Endothelial cell of hepatic sinusoid (primary cell): ENCODE results near the gene RILPL2.
"Not testable (repeated sequence)": the region's sequence is repeated elsewhere in the genome, so short reads cannot be mapped to it uniquely, and the experiment has no call there.

Source experiments
- in situ Hi-C: cut with HindIII; loops from 2 replicates; pipeline ENCODE4 v1.10.0; 2017; ENCODE audit warnings: low sequenced_read_pairs

The RILPL2 gene

DNA sequence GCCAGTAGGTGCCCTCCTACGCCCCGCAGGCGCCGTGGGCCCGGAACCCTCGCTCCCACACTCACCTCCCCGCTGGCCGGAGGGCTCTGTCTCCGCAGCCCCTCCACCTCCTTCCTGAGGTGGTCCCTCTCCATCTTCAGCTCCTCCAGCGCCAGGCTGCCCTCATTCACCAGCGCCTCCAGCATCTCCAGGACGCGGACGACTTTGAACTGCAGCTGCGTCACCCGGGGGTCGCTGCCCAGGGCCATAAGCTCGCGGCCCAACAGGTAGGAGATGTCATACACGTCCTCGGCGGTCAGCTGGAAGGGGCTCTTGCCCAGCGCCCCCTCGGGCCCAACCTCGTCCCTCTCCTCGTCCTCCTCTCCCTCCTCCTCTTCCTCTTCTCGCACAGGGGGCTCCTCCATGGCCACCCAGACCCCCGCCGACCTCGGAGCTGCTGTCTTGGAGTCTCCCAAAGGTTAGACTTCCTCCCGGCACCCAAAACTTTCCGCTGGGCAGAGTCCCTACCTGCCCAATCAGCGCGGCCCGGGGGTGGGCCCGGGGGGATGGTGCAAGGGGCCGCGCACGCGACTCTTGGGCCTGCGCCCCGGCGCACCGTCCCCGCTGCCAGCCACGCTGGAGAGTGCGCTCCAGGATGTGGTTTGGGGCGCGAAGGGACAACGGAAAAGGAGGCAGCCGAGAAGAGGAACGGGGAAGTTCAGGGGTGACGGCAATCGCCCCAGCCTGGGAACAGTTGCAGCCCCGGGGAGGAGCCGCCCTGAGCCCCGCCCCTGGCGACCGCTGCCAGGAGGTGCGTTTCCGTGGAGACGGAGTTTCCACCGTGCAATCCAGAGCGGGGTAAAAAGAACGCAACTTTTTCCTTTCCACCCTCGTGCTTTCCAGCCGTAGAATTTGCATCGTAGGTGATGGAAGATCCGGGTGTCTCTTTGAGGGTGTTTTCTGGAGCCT, at the start of gene RILPL2:
Gene RILPL2, minus strand, starts transcription at position 668 of the 948 bp plus-strand sequence. Its CDS starts 264 bp downstream, at position 404.
- in situ Hi-C loops: no loop called here

DNA sequence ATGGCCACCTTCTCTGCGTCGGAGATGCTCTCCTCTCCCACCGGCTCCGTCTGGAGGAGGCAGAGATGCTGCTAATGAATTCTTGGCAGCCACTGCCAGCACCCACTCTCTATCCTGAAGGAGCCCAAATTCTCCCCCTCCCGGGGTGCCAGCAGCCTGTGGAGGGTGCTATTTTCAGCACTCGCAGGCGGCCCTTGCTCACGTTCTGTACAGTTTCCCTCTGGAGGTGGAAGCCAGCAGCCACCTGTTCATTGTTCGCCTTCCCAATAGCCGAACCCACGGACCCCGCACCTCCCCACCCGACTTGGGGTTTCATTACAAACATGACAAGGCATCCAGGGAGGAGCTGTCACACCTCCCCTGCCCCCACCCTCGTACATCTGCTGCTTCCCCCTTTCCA, 49.3 kb upstream of the RILPL2 start:
- in situ Hi-C loops: no loop called here

DNA sequence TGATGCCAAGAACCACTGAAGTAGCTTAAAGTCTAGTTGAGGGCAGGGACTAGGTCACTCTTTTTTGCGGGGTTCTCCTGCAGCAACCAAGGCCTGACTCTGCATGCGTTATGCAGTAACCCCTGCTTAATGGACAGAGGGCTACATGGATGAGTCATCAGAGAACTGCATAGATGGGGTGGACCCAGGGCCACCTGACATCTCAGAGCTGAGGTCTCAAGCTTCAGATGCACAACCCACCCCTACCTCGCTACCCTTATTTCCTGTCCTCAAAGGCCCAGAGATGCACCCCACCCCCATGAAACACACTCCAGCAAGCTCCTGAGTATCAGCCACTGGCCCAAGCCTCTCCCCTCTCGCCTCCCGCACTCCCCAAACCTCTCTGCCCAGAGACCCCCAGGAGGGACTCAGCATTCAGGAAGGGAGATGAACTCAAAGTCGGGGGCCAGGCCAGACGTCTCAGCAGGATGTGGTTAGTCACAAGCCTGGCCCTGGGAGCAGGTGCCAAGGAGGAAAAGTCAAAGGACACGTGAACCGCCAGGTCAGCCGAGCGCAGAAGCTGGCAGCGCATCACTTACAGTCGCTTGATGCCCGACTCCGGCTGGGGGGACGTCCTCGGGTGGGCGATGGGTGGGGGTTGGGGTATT, 47.2 kb upstream of the RILPL2 start:
- in situ Hi-C loops: loop anchor here (5.0 kb wide), 2 partner anchors 39 to 136 kb away; no protein-coding TSS in a partner anchor

GRCh38 chr12:123482876-123483275, 46.4 kb upstream of the RILPL2 start:
- in situ Hi-C loops: loop anchor here (5.0 kb wide), 2 partner anchors 39 to 136 kb away; no protein-coding TSS in a partner anchor

DNA sequence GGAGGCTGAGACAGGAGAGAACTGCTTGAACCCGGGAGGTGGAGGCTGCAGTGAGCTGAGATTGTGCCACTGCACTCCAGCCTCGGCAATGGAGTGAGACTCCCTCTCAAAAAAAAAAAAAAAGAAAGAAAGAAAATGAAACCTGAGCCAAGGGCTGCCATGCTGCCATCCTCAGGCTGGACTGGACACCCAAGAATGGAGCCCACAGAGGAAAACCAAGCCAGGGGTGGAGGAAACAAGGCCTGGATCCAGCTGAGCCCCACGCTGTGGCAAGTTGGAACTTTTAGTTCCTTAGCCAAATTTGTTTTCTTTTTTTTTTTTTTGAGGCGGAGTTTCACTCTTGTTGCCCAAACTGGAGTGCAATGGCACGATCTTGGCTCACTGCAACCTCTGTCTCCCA, 44.8 kb upstream of the RILPL2 start:
- in situ Hi-C loops: loop anchor here (5.0 kb wide), 2 partner anchors 41 to 134 kb away; no protein-coding TSS in a partner anchor

DNA sequence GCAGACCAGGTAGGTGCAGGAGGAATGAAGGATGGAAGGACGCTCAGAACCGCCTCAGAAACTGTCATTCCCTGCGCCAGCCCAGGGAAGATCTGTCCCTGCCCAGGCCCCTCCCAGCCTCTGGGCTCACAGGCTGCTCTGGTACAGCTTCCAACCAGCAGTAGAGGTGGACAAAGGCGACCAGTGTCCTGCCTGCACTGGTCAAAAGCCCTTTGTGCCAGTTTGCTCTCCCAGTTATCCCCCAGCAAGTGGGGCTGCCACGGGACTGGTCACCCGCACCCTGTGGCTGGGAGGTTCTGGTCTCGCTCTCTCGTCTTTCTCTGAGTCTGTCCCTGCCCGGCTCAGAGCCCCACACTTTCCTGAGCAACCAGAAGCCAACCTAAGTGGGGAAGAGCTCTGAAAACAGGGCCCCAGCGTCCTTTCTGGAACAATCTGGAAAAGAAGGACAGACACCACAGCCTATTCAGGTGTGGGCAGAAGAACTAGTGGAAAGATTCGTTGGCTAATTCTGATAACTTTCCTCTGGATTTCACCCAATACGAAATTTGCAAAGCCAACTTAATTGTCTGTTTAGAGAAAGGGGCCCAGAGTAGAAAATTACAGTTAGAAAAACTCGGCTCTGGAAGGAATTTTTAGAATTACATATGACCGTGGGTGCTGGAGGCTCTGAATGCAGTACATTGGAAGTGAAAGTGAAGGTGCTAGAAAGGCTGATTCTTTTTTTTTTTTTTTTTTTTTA, 43.1 kb upstream of the RILPL2 start:
- in situ Hi-C loops: loop anchor here (5.0 kb wide), 2 partner anchors 43 to 132 kb away; no protein-coding TSS in a partner anchor

GRCh38 chr12:123478762-123479161, 42.3 kb upstream of the RILPL2 start:
- in situ Hi-C loops: no loop called here

- in situ Hi-C loops: no loop called here
Measured at GRCh38 chr12:123478069-123478468, 41.6 kb upstream of the RILPL2 start.

GRCh38 chr12:123475246-123475703, 38.8 kb upstream of the RILPL2 start:
- in situ Hi-C loops: no loop called here

DNA sequence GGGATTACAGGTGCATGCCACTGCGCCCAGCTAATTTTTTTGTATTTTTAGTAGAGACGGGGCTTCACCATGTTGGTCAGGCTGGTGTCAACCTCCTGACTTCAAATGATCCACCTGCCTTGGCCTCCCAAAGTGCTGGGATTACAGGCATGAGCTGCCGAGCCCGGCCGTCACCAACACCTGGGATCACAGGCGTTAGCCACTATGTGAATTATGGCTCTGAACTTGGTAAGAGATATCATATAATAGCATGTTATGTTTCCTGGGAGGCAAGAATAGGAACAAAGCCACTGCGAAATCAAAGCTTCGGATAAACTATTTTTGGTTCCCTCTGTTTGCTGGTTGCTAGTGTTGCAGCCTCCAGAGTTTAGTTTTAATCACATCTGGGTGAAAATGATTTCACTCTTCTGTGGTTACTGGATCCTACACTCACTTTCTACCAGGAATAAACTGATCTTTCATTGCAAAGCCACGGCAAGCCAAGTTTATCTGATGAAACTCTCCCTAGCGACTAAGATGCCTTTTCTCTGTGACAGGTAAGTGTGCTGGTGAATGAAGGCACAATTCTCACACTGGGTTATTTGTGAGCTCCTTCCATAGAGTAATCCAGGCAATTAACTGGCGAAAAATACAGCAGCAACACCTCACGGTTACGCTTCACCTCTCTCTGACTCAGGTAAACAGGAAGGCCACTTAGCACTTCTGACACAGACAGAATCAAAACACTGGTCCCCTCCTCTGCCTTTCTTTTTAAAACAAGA, 38.2 kb upstream of the RILPL2 start:
- in situ Hi-C loops: loop anchor here (5.0 kb wide), 1 partner anchor 82 kb away; no protein-coding TSS in a partner anchor

DNA sequence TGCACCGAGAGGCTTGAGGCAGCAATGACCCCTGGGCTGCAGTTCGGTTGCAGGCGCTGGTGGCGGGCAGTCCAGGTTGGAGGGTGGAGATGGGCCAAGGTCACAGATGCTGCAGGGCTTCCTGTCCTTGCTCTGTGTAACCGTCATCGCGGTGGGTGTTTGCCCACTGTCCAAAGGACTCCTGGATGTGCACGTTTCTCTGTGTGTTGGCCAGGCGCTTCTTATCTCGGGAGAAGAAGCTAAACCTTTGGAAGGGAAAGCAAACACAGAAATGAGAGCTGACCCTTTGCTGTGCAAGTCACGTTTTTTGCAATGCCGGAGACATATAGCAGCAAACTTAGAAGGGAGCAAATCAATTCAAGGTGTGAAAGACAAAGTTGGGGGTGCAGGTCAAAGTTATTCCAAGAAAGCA, 36.0 kb upstream of the RILPL2 start:
- in situ Hi-C loops: loop anchor here (5.0 kb wide), 1 partner anchor 80 kb away; no protein-coding TSS in a partner anchor

DNA sequence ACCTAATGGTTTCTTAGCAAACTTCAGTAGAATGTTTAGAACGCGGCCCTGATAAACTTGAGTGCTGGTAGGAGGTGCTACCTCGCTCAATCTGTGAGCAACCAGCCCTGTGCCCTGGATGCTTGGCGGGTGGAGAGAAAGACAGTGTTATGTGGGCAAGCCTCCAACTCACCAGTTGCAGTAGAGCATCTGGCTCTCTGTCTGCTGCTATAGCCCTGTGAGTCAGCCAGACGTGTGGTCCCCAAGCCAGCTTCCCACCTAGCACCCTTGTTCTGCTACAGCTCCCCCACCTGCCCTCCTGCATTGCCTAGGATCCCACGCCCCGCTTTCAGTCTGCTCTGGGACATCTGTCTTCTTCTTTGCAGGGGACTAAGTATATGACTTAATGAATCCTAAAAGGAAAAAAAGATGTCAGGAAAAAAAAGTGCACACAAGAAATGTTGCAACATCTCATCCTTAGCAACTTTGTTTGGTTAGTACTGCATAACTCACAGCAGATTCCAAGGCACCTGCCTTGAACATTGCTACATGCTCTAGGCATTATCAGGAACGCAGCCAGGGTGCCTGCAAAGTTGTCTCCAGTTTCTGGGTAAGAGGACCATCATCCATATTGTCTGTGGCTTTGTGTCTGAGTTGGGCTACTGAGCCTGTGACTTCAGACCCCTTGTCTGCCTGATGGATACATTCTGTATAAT, 35.0 kb upstream of the RILPL2 start:
- in situ Hi-C loops: loop anchor here (5.0 kb wide), 1 partner anchor 79 kb away; no protein-coding TSS in a partner anchor

DNA sequence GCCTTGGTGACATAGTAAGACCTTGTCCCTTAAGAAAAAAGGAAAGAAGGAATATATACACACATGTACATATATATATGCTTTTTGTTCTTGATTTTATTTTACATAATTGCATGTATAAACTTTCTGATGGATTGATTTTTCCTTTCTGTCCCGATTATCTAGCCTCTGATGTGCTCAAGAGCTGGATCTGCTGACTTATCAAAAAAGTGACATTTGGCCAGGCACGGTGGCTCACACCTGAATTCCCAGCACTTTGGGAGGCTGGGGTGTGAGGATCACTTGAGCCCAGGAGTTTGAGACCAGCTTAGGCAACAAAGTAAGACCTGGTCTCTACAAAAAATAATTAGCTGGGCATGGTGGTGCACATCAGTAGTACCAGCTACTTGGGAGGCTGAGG, 33.5 kb upstream of the RILPL2 start:
- in situ Hi-C loops: loop anchor here (5.0 kb wide), 1 partner anchor 78 kb away; no protein-coding TSS in a partner anchor

GRCh38 chr12:123468786-123469185, 32.3 kb upstream of the RILPL2 start:
- in situ Hi-C loops: no loop called here

- in situ Hi-C loops: no loop called here
Measured at GRCh38 chr12:123465084-123465483, 28.6 kb upstream of the RILPL2 start.

DNA sequence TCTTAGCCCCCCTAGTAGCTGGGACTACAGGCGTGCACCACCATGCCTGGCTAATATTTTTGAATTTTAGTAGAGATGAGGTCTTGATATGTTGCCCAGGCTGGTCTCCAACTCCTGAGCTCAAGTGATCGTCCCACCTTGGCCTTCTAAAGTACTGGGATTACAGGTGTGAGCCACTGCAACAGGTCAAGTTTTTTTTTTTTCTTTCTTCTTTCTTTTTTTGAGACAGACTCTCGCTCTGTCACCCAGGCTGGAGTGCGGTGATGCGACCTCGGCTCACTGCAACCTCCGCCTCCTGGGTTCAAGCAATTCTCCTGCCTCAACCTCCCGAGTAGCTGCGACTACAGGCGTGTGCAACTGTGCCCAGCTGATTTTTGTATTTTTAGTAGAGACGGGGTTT, 26.7 kb upstream of the RILPL2 start:
- in situ Hi-C loops: not testable (repeated sequence)

DNA sequence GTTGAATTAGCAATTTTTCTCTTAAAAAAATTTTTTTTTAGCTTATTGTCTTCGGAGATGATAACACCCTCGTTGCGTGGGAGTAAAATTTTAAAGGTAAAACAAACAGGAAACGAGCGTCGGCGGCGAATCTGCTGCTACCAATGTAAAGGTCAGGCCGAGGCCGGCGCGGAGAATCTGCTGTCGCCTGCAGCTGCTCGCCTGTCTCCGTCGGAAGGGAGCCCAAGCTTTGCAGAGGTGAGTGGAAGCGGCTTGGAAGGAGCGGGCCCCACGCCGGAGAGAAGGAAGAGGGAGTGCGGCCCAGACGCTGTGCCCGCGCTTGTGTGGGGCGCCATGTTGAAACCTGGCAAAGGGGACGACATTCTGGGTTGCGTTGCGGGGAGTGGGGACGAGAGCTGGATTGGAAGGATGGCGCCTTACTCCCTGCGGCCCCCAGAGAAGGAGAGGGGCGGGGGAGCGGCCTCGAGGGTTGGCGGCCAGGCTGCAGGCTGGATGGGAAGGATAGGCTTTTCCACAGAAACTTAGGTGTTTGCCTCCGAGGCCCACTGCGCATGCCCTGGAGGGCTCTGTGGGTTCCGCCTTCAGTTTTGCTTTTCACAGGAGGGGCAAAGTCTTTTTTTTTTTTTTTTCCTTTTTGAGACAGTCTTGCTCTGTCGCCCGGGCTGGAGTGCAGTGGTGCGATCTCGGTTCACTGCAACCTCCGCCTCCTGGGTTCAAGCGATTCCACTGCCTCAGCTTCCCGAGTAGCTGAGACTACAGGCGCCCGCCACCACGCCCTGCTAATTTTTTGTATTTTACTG, 21.7 kb upstream of the RILPL2 start, which contains the start of gene SNRNP35:
Gene SNRNP35, plus strand, starts transcription at position 160 of the 800 bp plus-strand sequence. CDS start 7,402 bp downstream, outside the sequence.
- in situ Hi-C loops: no loop called here

- in situ Hi-C loops: no loop called here
Measured at GRCh38 chr12:123453165-123453564, 16.7 kb upstream of the RILPL2 start.

DNA sequence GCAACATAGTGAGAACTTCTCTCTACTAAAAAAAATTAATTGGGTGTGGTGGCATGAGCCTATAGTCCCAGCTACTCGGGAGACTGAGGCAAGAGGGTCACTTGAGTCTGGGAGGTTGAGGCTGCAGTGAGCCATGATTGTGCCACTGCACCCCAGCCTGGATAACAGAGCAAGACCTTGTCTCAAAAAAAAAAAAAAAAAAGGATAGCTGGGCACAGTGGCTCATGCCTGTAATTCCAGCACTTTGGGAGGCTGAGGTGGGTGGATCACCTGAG, 15.7 kb upstream of the RILPL2 start:
- in situ Hi-C loops: not testable (repeated sequence)
